Central memory CD4-positive, alpha-beta T cell (primary cell): ENCODE measurements around the gene CPAMD8.
"Not testable (repeated sequence)": the region's sequence is repeated elsewhere in the genome, so short reads cannot be mapped to it uniquely, and the experiment has no call there.

Experiments
- DNase-seq: peaks from one replicate; pipeline ENCODE4 v3.0.0; 2022

The CPAMD8 gene

GRCh38 chr19:16945762-16946465 is 80.7 kb downstream of the CPAMD8 start:
- DNase-seq, result no peak

- DNase-seq, result no peak
Measured at GRCh38 chr19:16945364-16945714, 81.3 kb downstream of the CPAMD8 start.

- DNase-seq, result no peak
Measured at GRCh38 chr19:16944626-16945363, 81.8 kb downstream of the CPAMD8 start.

GRCh38 chr19:16943942-16944625 is 82.5 kb downstream of the CPAMD8 start:
- no peak for DNase-seq

GRCh38 chr19:16943090-16943489 is 83.5 kb downstream of the CPAMD8 start:
- not testable (repeated sequence) for DNase-seq

- no peak for DNase-seq
Measured at GRCh38 chr19:16942583-16942982, 84.0 kb downstream of the CPAMD8 start.

DNA sequence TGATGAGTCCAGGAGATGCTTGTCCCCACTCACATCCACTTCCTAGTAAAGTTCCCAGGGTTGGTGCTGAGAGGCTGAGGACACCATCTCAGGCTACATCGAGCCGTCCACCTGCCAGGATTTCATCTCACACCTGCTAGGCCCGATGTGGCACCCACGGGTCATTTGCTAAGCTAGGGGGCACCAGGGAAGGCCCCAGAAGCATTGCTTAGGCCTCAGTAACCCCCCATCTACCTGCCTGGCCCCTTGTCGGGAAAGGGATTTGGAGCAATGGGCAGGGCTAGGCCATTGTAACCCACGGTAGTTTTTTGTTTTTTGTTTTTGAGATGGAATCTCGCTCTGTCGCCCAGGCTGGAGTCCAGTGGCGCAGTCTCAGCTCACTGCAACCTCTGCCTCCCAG is 86.0 kb downstream of the CPAMD8 start:
- no peak for DNase-seq

- not testable (repeated sequence) for DNase-seq
Measured at GRCh38 chr19:16940063-16940462, 86.5 kb downstream of the CPAMD8 start.

DNA sequence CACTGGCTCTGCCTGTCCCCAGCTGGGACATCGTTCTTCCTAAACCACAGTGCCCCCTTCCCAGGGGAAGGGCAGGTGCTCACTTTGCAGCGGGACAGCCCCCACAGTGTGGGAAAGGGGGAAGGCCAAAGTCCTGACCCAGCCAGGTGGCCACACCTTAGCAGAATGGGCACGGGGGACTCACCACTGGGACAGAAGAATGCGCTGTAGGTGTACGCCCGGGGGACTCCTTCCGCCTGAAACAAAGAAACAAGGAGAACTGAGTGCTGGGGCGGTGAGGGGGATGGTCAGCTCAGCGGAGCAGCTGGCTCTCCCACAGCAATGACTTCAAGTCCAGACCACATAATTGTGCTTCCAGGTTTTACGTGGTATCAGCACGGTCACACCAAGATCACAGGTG is 88.4 kb downstream of the CPAMD8 start:
- no peak for DNase-seq

DNA sequence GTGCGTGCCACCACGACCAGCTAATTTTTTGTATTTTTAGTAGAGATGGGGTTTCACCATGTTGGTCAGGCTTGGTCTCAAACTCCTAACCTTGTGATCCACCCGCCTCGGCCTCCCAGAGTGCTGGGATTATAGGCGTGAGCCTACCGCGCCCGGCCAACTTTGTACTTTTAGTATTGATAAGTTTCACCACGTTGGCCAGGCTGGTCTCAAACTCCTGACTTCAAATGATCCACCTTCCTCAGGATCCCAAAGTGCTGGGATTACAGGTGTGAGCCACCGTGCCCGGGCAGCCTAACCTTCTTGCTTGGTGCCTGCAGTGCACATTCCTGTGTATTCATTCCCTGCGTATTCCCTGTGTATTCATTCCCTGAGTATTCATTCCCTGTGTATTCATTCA is 88.8 kb downstream of the CPAMD8 start:
- DNase-seq, result not testable (repeated sequence)

DNA sequence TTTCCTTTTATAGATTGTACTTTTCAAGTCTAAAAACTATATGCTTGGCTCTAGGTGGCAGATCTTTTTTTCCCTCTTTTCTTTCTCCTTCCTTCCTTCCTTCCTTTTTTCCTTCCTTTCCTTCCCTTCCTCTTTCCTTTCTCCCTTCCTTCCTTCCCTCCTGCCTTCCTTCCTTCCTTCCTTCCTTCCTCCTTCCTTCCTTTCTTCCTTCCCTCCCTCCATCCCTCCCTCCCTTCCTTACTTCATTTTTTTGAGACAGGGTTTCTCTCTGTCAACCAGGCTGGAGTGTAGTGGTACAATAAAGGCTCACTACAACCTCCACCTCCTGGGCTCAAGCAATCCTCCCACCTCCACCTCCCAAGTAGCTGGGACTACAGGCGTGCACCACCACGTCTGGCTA is 89.7 kb downstream of the CPAMD8 start:
- DNase-seq, result no peak

DNA sequence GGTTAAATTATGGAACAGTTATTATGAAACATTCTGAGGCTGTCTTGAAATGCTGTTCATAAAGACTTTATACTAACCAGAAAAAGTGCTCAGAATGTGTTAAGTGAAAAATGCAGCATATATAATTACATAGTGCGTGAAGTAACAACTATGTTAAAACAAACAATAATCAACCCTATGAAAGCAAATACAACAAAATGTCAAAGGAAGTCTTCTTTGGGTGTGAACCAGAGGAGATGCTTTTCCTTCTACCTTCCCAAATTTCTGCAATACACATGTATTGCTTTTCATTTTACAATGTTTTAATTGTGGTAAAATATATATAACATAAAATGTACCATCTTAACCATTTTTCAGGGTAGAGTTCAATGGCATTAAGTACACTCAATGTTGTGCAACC is 92.1 kb downstream of the CPAMD8 start:
- no peak for DNase-seq

GRCh38 chr19:16931306-16931705 is 95.3 kb downstream of the CPAMD8 start:
- no peak for DNase-seq

- no peak for DNase-seq
Measured at GRCh38 chr19:16930753-16931152, 95.9 kb downstream of the CPAMD8 start.

DNA sequence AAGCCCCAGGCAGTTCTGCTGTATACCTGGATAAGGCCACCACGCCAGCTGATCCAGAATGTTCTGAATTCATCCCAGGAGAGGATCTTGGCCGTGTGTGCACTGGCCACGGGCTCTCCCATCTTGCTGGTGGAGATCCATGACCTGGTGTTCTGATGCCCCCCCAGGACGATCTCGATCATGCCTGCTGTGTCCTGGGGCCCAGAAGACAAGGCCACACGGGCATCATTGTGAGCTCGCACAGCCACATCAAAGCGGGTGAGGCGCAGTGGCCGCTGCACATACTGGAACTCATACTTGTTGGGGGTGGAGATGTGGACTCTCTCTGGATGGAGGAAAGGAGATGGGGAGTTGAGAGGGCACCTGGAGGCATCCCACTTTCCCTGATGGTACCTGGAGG is 97.7 kb downstream of the CPAMD8 start:
- no peak for DNase-seq

DNA sequence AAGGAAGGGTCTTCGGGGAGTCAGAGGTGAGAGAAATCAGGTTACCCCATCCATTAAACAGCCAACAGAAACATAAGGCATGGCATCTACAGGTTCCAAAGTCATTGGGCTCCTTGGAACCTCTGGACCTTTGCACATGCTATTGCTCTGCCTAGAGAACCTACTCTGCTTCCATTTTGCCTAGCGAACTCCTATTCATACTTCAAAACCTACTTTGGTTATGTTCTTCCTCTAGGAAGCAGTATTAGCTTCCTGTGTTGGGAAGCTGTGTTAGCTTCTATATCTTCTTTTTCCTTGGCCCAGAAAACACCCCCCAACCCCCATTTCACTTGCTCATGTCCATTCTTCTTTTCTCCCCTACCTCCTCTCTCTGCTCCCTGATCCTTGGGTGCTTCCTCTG is 98.3 kb downstream of the CPAMD8 start:
- DNase-seq, result no peak

- DNase-seq, result no peak
Measured at GRCh38 chr19:16927883-16928282, 98.7 kb downstream of the CPAMD8 start.

- DNase-seq, result no peak
Measured at GRCh38 chr19:16922949-16923348, 103.7 kb downstream of the CPAMD8 start.

- no peak for DNase-seq
Measured at GRCh38 chr19:16922592-16922934, 104.0 kb downstream of the CPAMD8 start.

- no peak for DNase-seq
Measured at GRCh38 chr19:16921766-16922591, 104.6 kb downstream of the CPAMD8 start.

GRCh38 chr19:16920816-16921529 is 105.6 kb downstream of the CPAMD8 start:
- no peak for DNase-seq

- no peak for DNase-seq
Measured at GRCh38 chr19:16919496-16919895, 107.1 kb downstream of the CPAMD8 start.

DNA sequence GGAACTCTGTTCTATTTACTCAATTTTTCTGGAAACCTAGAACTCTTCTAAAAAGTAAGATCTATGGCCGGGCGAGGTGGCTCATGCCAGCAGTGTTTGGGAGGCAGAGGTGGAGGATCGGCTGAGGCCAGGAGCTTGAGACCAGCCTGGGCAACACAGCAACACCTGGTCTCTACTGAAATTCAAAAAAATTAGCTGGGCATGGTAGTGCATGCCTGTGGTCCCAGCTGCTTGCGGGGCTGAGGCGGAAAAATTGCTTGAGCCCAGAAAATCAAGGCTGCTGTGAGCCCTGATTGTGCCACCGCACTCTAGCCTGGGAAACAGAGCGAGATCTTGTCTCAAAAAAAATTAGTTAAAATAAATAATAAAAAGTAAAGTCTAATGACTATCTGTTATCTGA is 109.2 kb downstream of the CPAMD8 start:
- no peak for DNase-seq
